AG09319 (cell line): ENCODE data around the gene COPRS.
"Not testable (repeated sequence)": the region's sequence is repeated elsewhere in the genome, so short reads cannot be mapped to it uniquely, and the experiment has no call there.

Experiments used
- DNase-seq: peaks from one replicate; pipeline ENCODE4 v3.0.0-alpha.2; 2010; ENCODE audit warnings: low read depth; ENCODE audit errors: extremely low read depth
- CTCF ChIP-seq: IDR thresholded peaks from 2 replicates; pipeline ENCODE4 v1.5.1; 2011; ENCODE audit warnings: low read depth, mild to moderate bottlenecking, inconsistent platforms, low read length, moderate library complexity

Gene COPRS

GRCh38 chr17:31830971-31831858 lies 27.8 kb downstream of the COPRS start:
- no peak for TF ChIP-seq CTCF
- DNase-seq = no peak

- DNase-seq = no peak
- TF ChIP-seq CTCF = no peak
These were observed 29.4 kb downstream of the COPRS start for GRCh38 chr17:31829649-31830048.

DNA sequence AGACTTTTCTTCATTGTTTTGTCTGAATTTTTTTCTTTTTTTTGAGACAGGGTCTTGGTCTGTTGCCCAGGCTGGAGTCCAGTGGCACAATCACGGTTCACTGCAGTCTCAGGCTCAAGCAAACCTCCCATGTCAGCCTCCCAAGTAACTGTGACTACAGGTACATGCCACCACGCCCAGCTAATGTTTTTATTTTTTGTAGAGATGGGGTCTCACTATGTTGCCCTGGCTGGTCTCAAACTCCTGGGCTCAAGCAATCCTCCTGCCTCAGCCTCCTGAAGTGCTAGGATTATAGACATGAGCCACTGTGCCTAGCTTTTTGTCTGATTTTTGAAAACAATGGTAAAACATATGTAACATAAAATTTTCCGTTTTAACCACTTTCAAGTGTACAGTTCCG lies 30.1 kb downstream of the COPRS start:
- DNase-seq = not testable (repeated sequence)

DNA sequence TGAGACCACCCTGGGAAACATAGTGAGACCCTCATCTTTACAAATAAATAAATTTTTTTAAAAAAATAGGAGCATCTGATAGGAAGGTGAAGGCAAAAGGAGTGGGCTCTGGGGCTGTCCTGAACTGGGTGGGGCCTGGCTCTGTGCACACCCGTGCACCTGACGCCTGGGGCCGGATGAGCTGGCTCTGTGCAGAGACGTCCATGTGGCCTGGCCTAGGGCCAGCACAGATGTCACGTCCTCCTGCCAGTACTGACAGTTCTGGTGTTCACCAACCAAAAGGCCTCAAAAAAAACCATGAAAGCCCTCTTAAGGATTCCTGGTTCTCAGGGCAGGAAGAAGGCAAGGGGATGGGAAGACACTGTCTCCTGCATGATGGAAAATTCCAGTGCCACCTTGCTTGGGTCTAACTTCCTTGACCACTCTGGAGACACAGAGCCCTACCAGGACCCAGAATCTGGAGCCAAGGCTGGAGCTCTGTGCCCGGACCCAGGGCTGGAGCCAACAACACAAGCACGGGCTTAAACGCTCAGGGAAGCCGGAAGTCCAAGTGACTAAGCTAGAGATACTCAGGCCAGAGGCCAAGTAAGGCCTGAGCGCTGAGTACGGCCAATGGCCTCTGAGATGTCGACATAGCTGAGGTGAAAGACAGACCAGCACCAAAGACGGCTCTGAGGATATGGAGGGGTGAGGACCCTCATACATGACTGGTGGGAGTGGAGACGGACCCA lies 32.9 kb downstream of the COPRS start:
- TF ChIP-seq CTCF = no peak
- DNase-seq = no peak

DNA sequence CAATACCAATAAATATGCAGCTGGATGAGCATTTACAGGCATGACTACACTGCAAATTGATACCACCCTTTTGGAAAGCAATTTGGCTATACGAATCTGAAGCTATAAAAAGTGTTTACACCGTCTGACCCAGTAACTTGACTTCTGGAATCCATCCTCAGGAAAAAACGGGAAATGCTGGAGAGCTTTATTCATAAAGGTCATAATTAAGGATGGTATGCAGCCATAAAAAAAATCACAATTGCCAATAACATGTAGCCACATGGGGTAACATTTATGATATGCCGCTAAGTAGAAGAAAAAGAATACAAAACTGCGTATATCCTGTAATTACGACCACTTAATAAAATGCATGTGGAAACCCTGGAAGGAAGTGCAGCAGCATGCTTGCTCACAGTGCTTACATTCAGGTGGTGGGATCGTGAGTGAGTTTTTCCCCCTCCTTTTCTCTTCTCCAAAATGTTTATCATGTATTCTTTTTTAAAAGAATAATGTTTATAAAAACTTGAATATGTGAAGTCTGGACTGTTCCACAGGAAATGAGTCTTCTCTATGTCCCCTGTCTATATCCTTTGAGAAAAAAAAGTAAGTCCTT lies 34.2 kb downstream of the COPRS start:
- no peak for TF ChIP-seq CTCF

GRCh38 chr17:31823014-31823413 lies 36.0 kb downstream of the COPRS start:
- DNase-seq = no peak
- TF ChIP-seq CTCF = no peak

More for the DNA sequence above, 34.2 kb downstream of the COPRS start:
- no peak for DNase-seq

GRCh38 chr17:31820691-31821435 lies 38.2 kb downstream of the COPRS start:
- no peak for TF ChIP-seq CTCF
- DNase-seq = no peak
